Astrocyte (in vitro differentiated cells and primary cell): ENCODE results near the gene CRISPLD2. TPM values are rescaled to one million over a fixed set of nuclear protein-coding genes. Genes with fewer than 3 reads are reported as not detected.

Experiments
- DNase-seq: peaks from one replicate; pipeline ENCODE4 v3.0.0-alpha.2; 2010; ENCODE audit warnings: low read depth
- FAIRE-seq: peaks from 2 replicates; lab custom pipeline; 2011; peaks lifted over from hg19 to GRCh38; lab: Jason Lieb, UNC
- H2AFZ ChIP-seq: 2 replicates; pipeline ENCODE4 v1.6.0; 2012; ENCODE audit warnings: low read depth, low read length, inconsistent platforms
- H3K27ac ChIP-seq: 2 replicates; pipeline ENCODE4 v1.5.1; 2011; ENCODE audit warnings: low read depth, low read length, inconsistent platforms
- H3K27me3 ChIP-seq: 2 replicates; pipeline ENCODE4 v1.6.0; 2011; ENCODE audit warnings: low read length, inconsistent platforms; ENCODE audit not compliant: insufficient read depth
- H3K36me3 ChIP-seq: 2 replicates; pipeline ENCODE4 v1.5.1; 2011; ENCODE audit warnings: low read length, inconsistent platforms; ENCODE audit not compliant: insufficient read depth
- H3K4me1 ChIP-seq: 2 replicates; pipeline ENCODE4 v1.5.1; 2011; ENCODE audit warnings: low read length, inconsistent platforms; ENCODE audit not compliant: insufficient read depth
- H3K4me2 ChIP-seq: 2 replicates; pipeline ENCODE4 v1.6.0; 2012; ENCODE audit warnings: low read length, inconsistent platforms
- H3K4me3 ChIP-seq: 2 replicates; pipeline ENCODE4 v1.5.1; 2011; ENCODE audit warnings: low read depth, mild to moderate bottlenecking, low read length, inconsistent platforms; ENCODE audit not compliant: insufficient read depth
- H3K79me2 ChIP-seq: 2 replicates; pipeline ENCODE4 v1.6.0; 2012; ENCODE audit warnings: mild to moderate bottlenecking, low read length, inconsistent platforms; ENCODE audit not compliant: insufficient read depth
- H3K9ac ChIP-seq: 2 replicates; pipeline ENCODE4 v1.6.0; 2012; ENCODE audit warnings: mild to moderate bottlenecking, low read length, inconsistent platforms
- H3K9me3 ChIP-seq: 2 replicates; pipeline ENCODE4 v1.5.1; 2012; ENCODE audit warnings: low read depth, mild to moderate bottlenecking, low read length, inconsistent platforms; ENCODE audit not compliant: insufficient read depth
- H4K20me1 ChIP-seq: 2 replicates; pipeline ENCODE4 v1.6.0; 2012; ENCODE audit warnings: low read length, inconsistent platforms; ENCODE audit not compliant: insufficient read depth
- H3K27ac Mint-ChIP-seq: one replicate; pipeline ENCODE4 v1.8.0; 2021; ENCODE audit warnings: mild to moderate bottlenecking, mixed read lengths; ENCODE audit not compliant: unreplicated experiment
- H3K27me3 Mint-ChIP-seq: one replicate; pipeline ENCODE4 v1.8.0; 2021; ENCODE audit warnings: low read depth, mixed read lengths; ENCODE audit not compliant: unreplicated experiment
- H3K36me3 Mint-ChIP-seq: one replicate; pipeline ENCODE4 v1.8.0; 2021; ENCODE audit warnings: low read depth, mixed read lengths; ENCODE audit not compliant: unreplicated experiment
- H3K4me1 Mint-ChIP-seq: one replicate; pipeline ENCODE4 v1.8.0; 2021; ENCODE audit warnings: low read depth, mixed read lengths; ENCODE audit not compliant: unreplicated experiment
- H3K4me3 Mint-ChIP-seq: one replicate; pipeline ENCODE4 v1.8.0; 2021; ENCODE audit warnings: mild to moderate bottlenecking, moderate library complexity, mixed read lengths; ENCODE audit not compliant: unreplicated experiment
- H3K9me3 Mint-ChIP-seq: one replicate; pipeline ENCODE4 v1.8.0; 2021; ENCODE audit warnings: mild to moderate bottlenecking, mixed read lengths; ENCODE audit not compliant: unreplicated experiment
- CTCF ChIP-seq: IDR thresholded peaks from 2 replicates; pipeline ENCODE4 v1.5.1; 2011; ENCODE audit warnings: low read depth, mild to moderate bottlenecking, inconsistent platforms, low read length, moderate library complexity; ENCODE audit not compliant: insufficient read depth
- EZH2 ChIP-seq: IDR thresholded peaks from 2 replicates; pipeline ENCODE4 v1.6.1; 2012; ENCODE audit warnings: mild to moderate bottlenecking, low read length, inconsistent platforms; ENCODE audit not compliant: insufficient read depth
- total RNA-seq: library from RNA; stranded (reverse); gene quantifications from 2 replicates; pipeline ENCODE4 v1.2.1, GENCODE V29; 2021

Gene CRISPLD2
- total RNA-seq, 1 donor from 2014 or later: 1.8 TPM

- Mint-ChIP-seq H3K36me3 (no peaks in the 10 kb centered on the region), H3K27ac (no peak overlapping the region), H3K9me3 (peaks cover 5% of the 10 kb centered on the region), H3K4me1 (peaks cover 1% of the 10 kb centered on the region), H3K27me3 (no peaks in the 10 kb centered on the region), H3K4me3 (no peak overlapping the region)
- Histone ChIP-seq H2AFZ (no peak overlapping the region), H3K9me3 (no peaks in the 10 kb centered on the region), H3K27me3 (no peaks in the 10 kb centered on the region), H3K79me2 (no peaks in the 10 kb centered on the region), H3K4me2 (no peak overlapping the region), H3K36me3 (no peaks in the 10 kb centered on the region), H4K20me1 (no peaks in the 10 kb centered on the region), H3K4me1 (peaks cover 4% of the 10 kb centered on the region), H3K9ac (no peak overlapping the region), H3K27ac (no peak overlapping the region), H3K4me3 (no peak overlapping the region)
- DNase-seq (no peak), FAIRE-seq (no peak)
- TF ChIP-seq CTCF (no peak), EZH2 (no peak)
Observed at GRCh38 chr16:84800158-84800978, 19.4 kb upstream of the CRISPLD2 start.

- FAIRE-seq (no peak), DNase-seq (no peak)
- Histone ChIP-seq H4K20me1 (no peaks in the 10 kb centered on the region), H3K4me1 (peaks cover 17% of the 10 kb centered on the region), H2AFZ (no peak overlapping the region), H3K9ac (no peak overlapping the region), H3K4me2 (no peak overlapping the region), H3K27ac (no peak overlapping the region), H3K79me2 (no peaks in the 10 kb centered on the region), H3K4me3 (no peak overlapping the region), H3K27me3 (no peaks in the 10 kb centered on the region), H3K9me3 (no peaks in the 10 kb centered on the region), H3K36me3 (no peaks in the 10 kb centered on the region)
- Mint-ChIP-seq H3K36me3 (no peaks in the 10 kb centered on the region), H3K27ac (peak overlapping the region; percentile 18), H3K9me3 (peaks cover 5% of the 10 kb centered on the region), H3K27me3 (no peaks in the 10 kb centered on the region), H3K4me3 (no peak overlapping the region), H3K4me1 (peaks cover 6% of the 10 kb centered on the region)
- TF ChIP-seq CTCF (no peak), EZH2 (no peak)
Observed at GRCh38 chr16:84803146-84803545, 16.6 kb upstream of the CRISPLD2 start.

DNA sequence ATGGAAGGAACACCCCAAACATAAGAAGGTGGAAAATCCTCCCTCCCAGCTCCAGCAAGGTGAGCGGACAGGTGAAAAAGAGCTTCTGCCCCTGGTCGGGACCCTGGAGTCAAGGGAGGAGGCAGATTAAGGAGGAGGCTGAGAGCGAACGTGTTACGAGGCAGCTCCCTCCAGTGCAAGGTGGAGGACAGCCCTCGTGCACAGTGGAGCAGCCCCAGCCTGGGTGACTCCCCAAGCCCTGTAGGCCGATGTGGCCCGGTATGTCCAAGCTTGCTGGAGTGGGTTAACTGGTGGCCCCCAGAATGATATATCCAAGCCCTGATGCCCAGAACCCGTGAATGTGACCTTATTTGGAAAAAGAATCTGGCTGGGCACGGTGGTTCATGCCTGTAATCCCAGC lies 15.5 kb upstream of the CRISPLD2 start:
- no peaks in the 10 kb centered on the region for H3K36me3 Mint-ChIP-seq
- DNase-seq (no peak), FAIRE-seq (no peak)
- Histone ChIP-seq H3K79me2 (no peaks in the 10 kb centered on the region), H3K9ac (no peak overlapping the region), H3K27ac (no peak overlapping the region), H3K36me3 (no peaks in the 10 kb centered on the region), H3K9me3 (no peaks in the 10 kb centered on the region), H3K27me3 (no peaks in the 10 kb centered on the region), H3K4me2 (no peak overlapping the region), H3K4me3 (no peak overlapping the region), H4K20me1 (no peaks in the 10 kb centered on the region), H2AFZ (no peak overlapping the region), H3K4me1 (peaks cover 17% of the 10 kb centered on the region)
- no peak overlapping the region for H3K4me3 Mint-ChIP-seq
- H3K9me3 Mint-ChIP-seq: peaks cover 5% of the 10 kb centered on the region
- no peak for TF ChIP-seq CTCF
- no peak for TF ChIP-seq EZH2
- H3K27ac Mint-ChIP-seq: no peak overlapping the region
- peaks cover 6% of the 10 kb centered on the region for H3K4me1 Mint-ChIP-seq
- H3K27me3 Mint-ChIP-seq: no peaks in the 10 kb centered on the region
